Superior temporal gyrus (tissue), 1 donor: ENCODE results near the gene BMERB1.
"Not testable (repeated sequence)": the region's sequence is repeated elsewhere in the genome, so short reads cannot be mapped to it uniquely, and the experiment has no call there.

ENCODE experiments used
- DNase-seq: peaks from one replicate; pipeline ENCODE4 v3.0.0-alpha.2; 2016; ENCODE audit errors: extremely low spot score

BMERB1 gene

GRCh38 chr16:15523092-15523541, 88.7 kb downstream of the BMERB1 start:
- DNase-seq: peak; percentile 80

GRCh38 chr16:15523939-15524338, 89.6 kb downstream of the BMERB1 start:
- DNase-seq: no peak

- no peak for DNase-seq
Measured at GRCh38 chr16:15524966-15525365, 90.6 kb downstream of the BMERB1 start.

- DNase-seq: no peak
Measured at GRCh38 chr16:15526097-15526496, 91.7 kb downstream of the BMERB1 start.

- no peak for DNase-seq
Measured at GRCh38 chr16:15526731-15527130, 92.3 kb downstream of the BMERB1 start.

- peak; percentile 69 for DNase-seq
Measured at GRCh38 chr16:15529673-15530072, 95.3 kb downstream of the BMERB1 start.

- no peak for DNase-seq
Measured at GRCh38 chr16:15530085-15530484, 95.7 kb downstream of the BMERB1 start.

- no peak for DNase-seq
Measured at GRCh38 chr16:15532825-15533224, 98.4 kb downstream of the BMERB1 start.

GRCh38 chr16:15533386-15533785, 99.0 kb downstream of the BMERB1 start:
- no peak for DNase-seq

- DNase-seq: no peak
Measured at GRCh38 chr16:15535772-15536171, 101.4 kb downstream of the BMERB1 start.

GRCh38 chr16:15536843-15537242, 102.5 kb downstream of the BMERB1 start:
- no peak for DNase-seq

- no peak for DNase-seq
Measured at GRCh38 chr16:15538507-15538906, 104.1 kb downstream of the BMERB1 start.

- DNase-seq: no peak
Measured at GRCh38 chr16:15539197-15539596, 104.8 kb downstream of the BMERB1 start.

GRCh38 chr16:15542261-15542660, 107.9 kb downstream of the BMERB1 start:
- DNase-seq: no peak

- no peak for DNase-seq
Measured at GRCh38 chr16:15542734-15543347, 108.5 kb downstream of the BMERB1 start.

- DNase-seq: no peak
Measured at GRCh38 chr16:15544405-15544804, 110.0 kb downstream of the BMERB1 start.

GRCh38 chr16:15545544-15545943, 111.2 kb downstream of the BMERB1 start:
- DNase-seq: no peak

GRCh38 chr16:15547072-15547767, 112.8 kb downstream of the BMERB1 start:
- DNase-seq: not testable (repeated sequence)

GRCh38 chr16:15547768-15548096, 113.3 kb downstream of the BMERB1 start:
- DNase-seq: no peak

- DNase-seq: no peak
Measured at GRCh38 chr16:15548482-15548891, 114.1 kb downstream of the BMERB1 start.

- no peak for DNase-seq
Measured at GRCh38 chr16:15552507-15552906, 118.1 kb downstream of the BMERB1 start.

- no peak for DNase-seq
Measured at GRCh38 chr16:15553313-15554088, 119.1 kb downstream of the BMERB1 start.

GRCh38 chr16:15556130-15556529, 121.7 kb downstream of the BMERB1 start:
- DNase-seq: no peak
